Measurements from ENCODE around the gene TMTC4.

DNA sequence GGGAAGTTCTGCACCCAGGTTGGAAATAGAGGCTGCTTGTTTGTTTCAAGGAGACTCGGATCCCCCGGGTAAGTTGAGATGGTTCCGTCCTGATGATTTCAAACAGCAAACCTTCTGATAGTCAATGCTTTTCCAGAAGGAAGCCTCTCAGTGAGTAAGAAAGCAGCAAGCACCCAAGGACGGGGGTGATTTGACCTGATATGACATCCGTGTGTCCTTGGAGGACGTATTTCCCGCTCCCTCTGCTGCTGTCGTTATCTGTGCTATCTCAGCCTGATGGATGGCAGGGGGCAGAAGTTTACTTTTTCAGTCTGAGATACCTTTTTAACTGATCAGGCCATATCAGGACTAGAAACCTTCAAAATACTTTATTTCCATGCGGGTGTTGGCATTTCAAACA lies 80.3 kb downstream of the TMTC4 start:
- TF ChIP-seq, protein P1, sequence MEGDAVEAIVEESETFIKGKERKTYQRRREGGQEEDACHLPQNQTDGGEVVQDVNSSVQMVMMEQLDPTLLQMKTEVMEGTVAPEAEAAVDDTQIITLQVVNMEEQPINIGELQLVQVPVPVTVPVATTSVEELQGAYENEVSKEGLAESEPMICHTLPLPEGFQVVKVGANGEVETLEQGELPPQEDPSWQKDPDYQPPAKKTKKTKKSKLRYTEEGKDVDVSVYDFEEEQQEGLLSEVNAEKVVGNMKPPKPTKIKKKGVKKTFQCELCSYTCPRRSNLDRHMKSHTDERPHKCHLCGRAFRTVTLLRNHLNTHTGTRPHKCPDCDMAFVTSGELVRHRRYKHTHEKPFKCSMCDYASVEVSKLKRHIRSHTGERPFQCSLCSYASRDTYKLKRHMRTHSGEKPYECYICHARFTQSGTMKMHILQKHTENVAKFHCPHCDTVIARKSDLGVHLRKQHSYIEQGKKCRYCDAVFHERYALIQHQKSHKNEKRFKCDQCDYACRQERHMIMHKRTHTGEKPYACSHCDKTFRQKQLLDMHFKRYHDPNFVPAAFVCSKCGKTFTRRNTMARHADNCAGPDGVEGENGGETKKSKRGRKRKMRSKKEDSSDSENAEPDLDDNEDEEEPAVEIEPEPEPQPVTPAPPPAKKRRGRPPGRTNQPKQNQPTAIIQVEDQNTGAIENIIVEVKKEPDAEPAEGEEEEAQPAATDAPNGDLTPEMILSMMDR (IDR thresholded peaks at IDR 0.05): no peak
- TF ChIP-seq EZH2 (IDR thresholded peaks at IDR 0.05) (no peak), EZH2phosphoT487 (IDR thresholded peaks at IDR 0.05) (no peak)
